Neural cell (in vitro differentiated cells): ENCODE measurements around the gene KLHL6.
"Not testable (repeated sequence)": the region's sequence is repeated elsewhere in the genome, so short reads cannot be mapped to it uniquely, and the experiment has no call there.

Source experiments
- EP300 ChIP-seq: fragments of 450-650 bp; conservative IDR thresholded peaks from 2 replicates; pipeline ENCODE4 v1.6.1; 2014; ENCODE audit warnings: antibody characterized with exemption, mild to moderate bottlenecking, moderate library complexity; ENCODE audit not compliant: poor library complexity, severe bottlenecking
- POLR2AphosphoS5 ChIP-seq: IDR thresholded peaks from 2 replicates; pipeline ENCODE4 v1.6.1; 2012
- TF ChIP-seq, protein P1 (sequence below): fragments of 450-650 bp; IDR thresholded peaks from 2 replicates; pipeline ENCODE4 v1.5.1; 2014; ENCODE audit warnings: antibody characterized with exemption, mild to moderate bottlenecking, moderate library complexity; ENCODE audit not compliant: poor library complexity, severe bottlenecking

DNA sequence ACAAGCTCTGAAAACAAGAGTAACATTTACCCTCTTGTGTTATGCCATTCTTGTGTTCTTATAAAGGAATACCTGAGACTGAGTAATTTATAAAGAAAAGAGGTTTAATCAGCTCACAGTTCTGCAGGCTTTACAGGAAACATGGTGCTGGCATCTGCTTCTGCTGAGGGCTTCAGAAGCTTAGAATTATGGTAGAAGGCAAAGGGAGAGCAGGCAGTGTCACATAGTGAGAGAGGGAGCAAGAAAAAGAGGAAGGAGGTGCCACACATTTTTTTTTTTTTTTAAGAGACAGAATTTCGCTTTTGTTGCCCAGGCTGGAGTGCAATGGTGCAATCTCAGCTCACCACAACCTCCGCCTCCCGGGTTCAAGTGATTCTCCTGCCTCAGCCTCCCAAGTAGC, 115.0 kb downstream of the KLHL6 start:
- TF ChIP-seq POLR2AphosphoS5, EP300: not testable (repeated sequence)
- TF ChIP-seq, protein P1, sequence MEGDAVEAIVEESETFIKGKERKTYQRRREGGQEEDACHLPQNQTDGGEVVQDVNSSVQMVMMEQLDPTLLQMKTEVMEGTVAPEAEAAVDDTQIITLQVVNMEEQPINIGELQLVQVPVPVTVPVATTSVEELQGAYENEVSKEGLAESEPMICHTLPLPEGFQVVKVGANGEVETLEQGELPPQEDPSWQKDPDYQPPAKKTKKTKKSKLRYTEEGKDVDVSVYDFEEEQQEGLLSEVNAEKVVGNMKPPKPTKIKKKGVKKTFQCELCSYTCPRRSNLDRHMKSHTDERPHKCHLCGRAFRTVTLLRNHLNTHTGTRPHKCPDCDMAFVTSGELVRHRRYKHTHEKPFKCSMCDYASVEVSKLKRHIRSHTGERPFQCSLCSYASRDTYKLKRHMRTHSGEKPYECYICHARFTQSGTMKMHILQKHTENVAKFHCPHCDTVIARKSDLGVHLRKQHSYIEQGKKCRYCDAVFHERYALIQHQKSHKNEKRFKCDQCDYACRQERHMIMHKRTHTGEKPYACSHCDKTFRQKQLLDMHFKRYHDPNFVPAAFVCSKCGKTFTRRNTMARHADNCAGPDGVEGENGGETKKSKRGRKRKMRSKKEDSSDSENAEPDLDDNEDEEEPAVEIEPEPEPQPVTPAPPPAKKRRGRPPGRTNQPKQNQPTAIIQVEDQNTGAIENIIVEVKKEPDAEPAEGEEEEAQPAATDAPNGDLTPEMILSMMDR = not testable (repeated sequence)
